ENCODE measurements around the gene KCNK13.
"Not testable (repeated sequence)": the region's sequence is repeated elsewhere in the genome, so short reads cannot be mapped to it uniquely, and the experiment has no call there.

KCNK13 gene

DNA sequence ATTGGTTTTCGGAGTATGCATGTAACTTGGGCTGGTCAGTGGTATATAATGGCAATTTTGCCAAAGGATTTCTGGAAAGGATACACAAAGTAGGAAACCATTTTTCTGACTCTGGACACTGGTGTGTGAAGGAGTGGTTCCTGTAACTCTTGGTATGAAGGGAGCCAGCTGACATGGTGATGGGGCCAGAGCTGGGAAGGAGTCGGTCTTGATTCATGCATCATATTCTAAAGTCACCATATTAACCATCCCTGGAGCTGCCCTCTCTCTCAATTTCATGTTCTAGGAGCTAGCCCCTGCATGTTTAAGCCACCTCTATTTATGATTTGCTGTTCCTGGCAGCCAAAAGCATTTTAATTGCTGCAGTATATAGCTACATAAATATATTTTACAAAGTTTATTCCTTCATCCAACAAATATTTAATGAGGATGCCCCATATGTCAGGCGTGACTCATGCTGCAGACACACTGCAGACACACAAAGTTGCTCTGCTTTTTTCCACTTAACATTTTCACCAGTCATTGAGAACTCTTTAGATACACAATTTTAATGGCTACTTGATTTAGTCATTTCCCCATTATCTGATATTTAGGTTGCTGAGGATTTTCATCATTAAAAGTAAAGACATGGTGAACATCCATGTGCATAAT is 115.9 kb downstream of the KCNK13 start:
- no peak for DNase-seq (ENCODE audit: low read depth, low spot score)
- H3K4me3 ChIP-seq (ENCODE audit: low read length) = no peak overlapping the region

- no peak for DNase-seq (ENCODE audit: low read depth, low spot score)
- H3K4me3 ChIP-seq (ENCODE audit: low read length) = no peak overlapping the region
Observed at GRCh38 chr14:90179357-90179756, 117.6 kb downstream of the KCNK13 start.

DNA sequence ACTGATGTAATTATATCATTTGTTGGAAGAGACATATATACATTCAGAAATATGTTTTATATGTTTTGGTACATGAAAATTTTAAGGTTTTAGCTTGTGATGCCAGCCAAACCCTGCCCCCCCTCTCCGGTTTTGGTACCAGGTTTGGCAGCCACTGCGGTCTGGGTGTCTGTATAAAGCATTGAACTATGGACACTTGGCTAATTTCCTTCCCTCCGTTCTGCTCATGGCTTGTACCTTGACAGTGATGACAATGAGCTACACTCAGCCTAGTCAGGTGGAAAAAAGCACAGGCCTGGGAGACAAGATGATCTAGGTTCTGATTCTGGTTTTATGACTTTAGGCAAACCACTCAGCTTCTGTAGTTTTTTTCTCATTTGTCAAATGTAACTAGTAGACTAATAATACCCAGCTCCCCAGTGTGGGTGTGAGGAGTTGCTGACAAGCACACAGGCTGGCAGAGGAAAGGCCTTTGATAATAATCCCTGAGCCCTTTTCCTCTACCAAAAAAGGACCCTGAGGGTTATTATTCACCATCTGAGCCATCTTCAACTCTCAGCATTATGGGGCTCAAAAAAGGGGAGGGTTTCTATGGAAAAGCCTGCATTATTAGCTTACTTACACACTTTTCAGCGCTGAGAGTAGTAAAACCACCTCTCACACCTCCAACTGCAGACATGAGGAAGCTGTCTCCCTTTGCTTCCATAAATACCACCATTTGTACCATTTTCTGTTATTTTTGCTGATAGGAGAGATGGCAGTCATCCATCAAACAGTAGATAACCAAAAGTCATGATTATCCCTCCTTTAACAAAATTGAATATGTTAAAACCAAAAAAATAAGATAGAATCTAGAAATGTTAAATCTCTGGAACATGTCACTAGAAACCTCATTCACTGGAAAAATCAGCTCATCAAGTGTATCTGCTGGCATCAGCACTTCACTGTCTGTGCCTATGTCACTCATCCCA is 118.3 kb downstream of the KCNK13 start:
- DNase-seq (ENCODE audit: low read depth, low spot score) = no peak
- H3K4me3 ChIP-seq (ENCODE audit: low read length) = no peak overlapping the region

DNA sequence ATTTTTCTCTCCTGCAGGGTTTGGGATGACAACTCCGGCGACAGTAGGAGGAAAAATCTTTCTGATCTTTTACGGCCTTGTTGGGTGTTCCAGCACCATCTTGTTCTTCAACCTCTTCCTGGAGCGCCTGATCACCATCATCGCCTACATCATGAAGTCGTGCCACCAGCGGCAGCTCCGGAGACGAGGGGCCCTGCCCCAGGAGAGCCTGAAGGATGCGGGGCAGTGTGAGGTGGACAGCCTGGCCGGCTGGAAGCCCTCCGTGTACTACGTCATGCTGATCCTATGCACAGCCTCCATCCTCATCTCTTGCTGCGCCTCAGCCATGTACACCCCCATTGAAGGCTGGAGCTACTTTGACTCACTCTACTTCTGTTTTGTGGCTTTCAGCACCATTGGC is 122.3 kb downstream of the KCNK13 start:
- no peak for DNase-seq (ENCODE audit: low read depth, low spot score)
- H3K4me3 ChIP-seq (ENCODE audit: low read length) = no peak overlapping the region

DNA sequence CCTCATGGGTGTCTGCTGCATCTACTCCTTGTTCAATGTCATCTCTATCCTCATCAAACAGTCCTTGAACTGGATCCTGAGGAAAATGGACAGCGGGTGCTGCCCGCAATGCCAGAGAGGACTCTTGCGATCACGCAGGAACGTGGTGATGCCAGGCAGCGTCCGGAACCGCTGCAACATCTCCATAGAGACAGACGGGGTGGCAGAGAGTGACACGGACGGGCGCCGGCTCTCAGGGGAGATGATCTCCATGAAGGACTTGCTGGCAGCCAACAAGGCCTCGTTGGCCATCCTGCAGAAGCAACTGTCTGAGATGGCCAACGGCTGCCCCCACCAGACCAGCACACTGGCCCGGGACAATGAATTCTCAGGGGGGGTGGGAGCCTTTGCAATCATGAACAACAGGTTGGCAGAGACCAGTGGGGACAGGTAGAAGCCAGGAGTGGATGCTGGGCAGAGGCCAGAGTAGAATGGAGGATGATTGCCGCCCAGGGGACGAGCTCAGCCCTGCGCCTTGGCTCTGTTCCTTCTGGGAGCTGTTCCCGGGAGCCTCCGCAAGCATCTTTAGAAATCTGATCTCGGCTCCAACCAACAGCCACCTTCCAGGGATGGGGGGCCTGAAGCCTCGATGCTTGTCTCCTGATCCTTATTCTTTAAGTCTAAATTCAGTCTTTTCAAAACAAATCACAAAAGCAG is 122.9 kb downstream of the KCNK13 start:
- DNase-seq (ENCODE audit: low read depth, low spot score) = no peak
- H3K4me3 ChIP-seq (ENCODE audit: low read length) = no peak overlapping the region

DNA sequence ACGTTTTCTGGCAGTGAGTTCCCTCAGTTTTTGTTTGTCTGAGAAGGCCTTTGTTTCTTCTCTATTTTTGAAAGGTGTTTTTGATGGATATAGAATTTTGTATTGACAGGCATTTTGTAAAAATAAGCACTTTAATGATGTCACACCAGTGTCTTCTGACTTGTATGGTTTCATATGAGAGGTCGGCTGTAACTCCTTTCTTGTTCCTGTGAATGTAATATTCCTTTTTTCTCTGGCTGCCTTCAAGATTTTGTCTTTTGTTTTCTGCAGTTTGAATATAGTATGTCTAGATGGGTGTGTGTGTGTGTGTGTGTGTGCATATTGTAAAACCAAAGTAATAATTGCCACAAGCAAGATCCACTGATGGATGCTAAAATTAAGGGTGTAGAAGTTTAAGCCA is 126.8 kb downstream of the KCNK13 start:
- DNase-seq (ENCODE audit: low read depth, low spot score) = no peak
- no peak overlapping the region for H3K4me3 ChIP-seq (ENCODE audit: low read length)

- H3K4me3 ChIP-seq (ENCODE audit: low read length) = no peak overlapping the region
- DNase-seq (ENCODE audit: low read depth, low spot score) = no peak
Observed at GRCh38 chr14:90191154-90191553, 129.4 kb downstream of the KCNK13 start.

DNA sequence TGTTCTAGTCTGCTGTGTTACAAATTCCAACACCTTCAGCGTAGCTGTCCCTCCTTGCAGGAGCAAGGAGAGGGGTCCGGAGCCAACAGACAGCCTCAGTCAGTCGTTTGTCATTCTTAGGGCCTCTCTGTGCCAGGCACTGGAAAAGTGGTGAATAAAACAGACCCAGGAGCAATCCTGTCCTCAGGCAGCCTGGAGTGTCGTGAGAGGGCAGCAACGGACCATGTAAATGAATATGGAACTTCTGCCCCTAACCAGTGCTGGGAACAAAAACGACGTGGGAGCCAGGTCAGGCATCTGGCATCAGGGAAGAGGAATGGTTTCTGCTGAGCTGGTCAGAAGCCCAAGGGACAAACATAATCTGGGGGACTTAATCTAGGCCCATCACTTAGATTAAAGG is 129.8 kb downstream of the KCNK13 start:
- H3K4me3 ChIP-seq (ENCODE audit: low read length) = no peak overlapping the region
- no peak for DNase-seq (ENCODE audit: low read depth, low spot score)

DNA sequence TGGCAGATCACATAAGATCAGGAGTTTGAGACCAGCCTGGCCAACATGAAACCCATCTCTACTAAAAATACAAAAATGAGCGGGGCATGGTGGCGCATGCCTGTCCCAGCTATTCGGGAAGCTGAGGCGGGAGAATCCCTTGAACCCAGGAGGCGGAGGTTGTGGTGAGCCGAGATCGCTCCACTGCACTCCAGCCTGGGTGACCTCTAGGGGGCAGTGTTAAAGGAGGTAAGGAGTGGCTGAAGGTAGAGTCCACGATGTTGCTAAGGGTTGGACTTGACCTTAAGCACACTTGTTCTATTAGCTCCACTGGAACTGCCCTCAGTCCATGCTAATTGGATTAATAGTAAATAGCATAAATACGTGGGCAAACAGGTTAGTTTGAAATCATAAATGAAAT is 132.1 kb downstream of the KCNK13 start:
- peak; percentile 9 for DNase-seq (ENCODE audit: low read depth, low spot score)

GRCh38 chr14:90194706-90195105 is 132.9 kb downstream of the KCNK13 start:
- no peak for DNase-seq (ENCODE audit: low read depth, low spot score)
- H3K4me3 ChIP-seq (ENCODE audit: low read length) = no peak overlapping the region

More for the DNA sequence above, 132.1 kb downstream of the KCNK13 start:
- H3K4me3 ChIP-seq (ENCODE audit: low read length) = no peak overlapping the region

GRCh38 chr14:90198541-90199060 is 136.8 kb downstream of the KCNK13 start:
- DNase-seq (ENCODE audit: low read depth, low spot score) = no peak
- H3K4me3 ChIP-seq (ENCODE audit: low read length) = no peak overlapping the region

DNA sequence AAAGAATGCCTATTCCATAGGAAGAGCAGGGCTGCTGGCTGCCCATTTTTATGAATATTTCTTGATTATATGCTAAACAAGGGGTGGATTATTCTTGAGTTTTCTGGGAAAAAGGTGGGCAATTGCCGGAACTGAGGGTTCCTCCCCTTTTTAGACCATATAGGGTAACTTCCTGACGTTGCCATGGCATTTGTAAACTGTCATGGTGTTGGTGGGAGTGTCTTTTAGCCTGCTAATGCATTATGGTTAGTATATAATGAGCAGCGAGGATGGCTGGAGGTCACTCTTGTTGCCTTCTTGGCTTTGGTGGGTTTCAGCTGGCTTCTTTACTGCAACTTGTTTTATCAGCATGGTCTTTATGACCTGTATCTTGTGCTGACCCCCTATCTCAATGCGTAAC is 138.8 kb downstream of the KCNK13 start:
- not testable (repeated sequence) for H3K4me3 ChIP-seq (ENCODE audit: low read length); DNase-seq (ENCODE audit: low read depth, low spot score)

DNA sequence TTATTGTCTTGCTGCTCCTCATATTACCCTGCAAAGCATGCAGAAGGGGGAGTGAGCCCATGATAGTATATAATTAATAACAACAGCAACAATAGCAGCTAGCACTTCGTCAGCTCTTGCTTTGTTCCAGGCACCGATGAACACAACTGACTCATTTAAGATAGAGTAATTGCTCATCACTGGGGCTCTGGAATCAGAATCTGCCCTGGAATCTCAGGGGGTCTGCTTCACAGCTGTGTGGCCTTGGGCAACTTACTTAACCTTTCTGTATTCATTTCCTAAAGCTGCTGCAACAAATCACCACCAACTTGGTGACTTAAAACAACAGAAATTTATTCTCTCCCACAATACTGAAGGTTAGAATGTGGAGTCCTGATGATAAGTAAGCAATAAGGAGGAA is 139.6 kb downstream of the KCNK13 start:
- H3K4me3 ChIP-seq (ENCODE audit: low read length) = no peak overlapping the region
- no peak for DNase-seq (ENCODE audit: low read depth, low spot score)

- no peak for DNase-seq (ENCODE audit: low read depth, low spot score)
- H3K4me3 ChIP-seq (ENCODE audit: low read length) = no peak overlapping the region
Observed at GRCh38 chr14:90204516-90204915, 142.7 kb downstream of the KCNK13 start.

DNA sequence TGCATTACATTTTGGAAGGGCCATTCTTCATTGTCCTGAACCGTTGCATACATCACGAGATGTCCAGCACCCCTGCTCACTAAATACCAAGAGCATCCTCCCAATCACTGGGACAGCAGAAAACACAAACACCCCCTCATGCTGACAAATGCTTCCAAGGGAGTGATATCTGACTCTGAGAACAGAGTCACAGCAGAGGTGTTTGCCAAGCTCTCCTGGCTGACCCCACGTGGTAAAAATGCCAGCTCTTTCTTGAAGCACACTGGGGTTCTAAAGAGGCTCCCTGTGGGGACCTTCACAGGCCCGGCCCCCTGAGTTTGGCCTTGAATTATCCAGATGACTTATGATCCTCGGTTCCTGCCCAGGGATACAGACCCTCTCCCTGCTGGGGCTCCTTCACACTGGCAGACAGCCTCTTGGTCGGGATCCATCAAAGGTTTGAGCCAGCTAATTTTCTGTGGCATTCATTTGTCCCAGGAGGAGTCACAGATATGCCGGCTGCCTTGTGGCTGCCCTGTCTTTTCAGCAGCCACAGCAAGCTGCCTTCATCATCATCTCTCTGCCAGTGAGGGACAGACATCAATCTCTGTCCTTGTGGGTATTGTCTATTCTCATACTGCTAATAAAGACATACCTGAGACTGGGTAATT is 151.4 kb downstream of the KCNK13 start:
- no peak for DNase-seq (ENCODE audit: low read depth, low spot score)
- H3K4me3 ChIP-seq (ENCODE audit: low read length) = no peak overlapping the region

DNA sequence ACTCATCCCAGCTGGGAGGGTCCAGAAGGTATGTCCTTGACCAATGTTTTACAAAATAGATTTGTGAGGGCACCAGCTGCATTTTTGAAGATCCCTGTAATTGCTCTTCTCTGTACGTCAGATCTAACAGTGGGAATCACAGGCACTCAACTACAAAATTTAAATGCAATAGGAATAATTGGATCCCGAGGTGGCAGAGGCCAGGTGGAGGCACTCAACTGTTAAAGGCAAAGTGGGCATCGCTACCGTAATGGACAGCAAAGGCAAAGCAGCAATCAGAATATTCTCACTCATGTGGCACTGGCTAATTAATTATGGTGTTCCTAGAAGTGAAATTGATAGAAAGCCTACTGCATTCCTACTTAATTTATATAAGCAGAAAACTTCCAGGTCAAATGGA is 166.7 kb downstream of the KCNK13 start:
- no peak for DNase-seq (ENCODE audit: low read depth, low spot score)
- no peak overlapping the region for H3K4me3 ChIP-seq (ENCODE audit: low read length)

DNA sequence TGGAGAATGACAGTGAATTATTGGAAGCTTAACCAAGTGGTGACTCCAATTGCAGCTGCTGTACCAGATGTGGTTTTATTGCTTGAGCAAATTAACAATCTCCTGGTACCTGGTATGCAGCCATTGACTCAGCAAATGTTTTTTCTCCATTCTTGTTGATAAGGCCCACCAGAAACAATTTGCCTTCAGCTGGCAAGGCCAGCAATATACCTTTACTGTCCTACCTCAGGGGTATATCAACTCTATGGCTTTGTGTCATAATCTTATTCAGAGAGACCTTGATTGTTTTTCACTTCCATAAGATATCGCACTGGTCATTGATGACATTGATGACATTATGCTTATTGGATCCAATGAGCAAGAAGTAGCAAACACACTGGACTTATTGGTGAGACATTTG is 168.1 kb downstream of the KCNK13 start:
- DNase-seq (ENCODE audit: low read depth, low spot score); H3K4me3 ChIP-seq (ENCODE audit: low read length): not testable (repeated sequence)

Data from Jurkat, Clone E6-1 (cell line).